IMR-90 (cell line): ENCODE measurements around the gene SLC39A3. TPM values are rescaled to one million over a fixed set of nuclear protein-coding genes. Genes with fewer than 3 reads are reported as not detected.

ENCODE experiments used
- ATAC-seq: fragments of 200-7000 bp; cut with Tn5 transposase; 2 replicates; pipeline ENCODE4 v1.9.1; 2020; ENCODE audit warnings: low read depth, mild to moderate bottlenecking, moderate library complexity
- BruUV-seq: library from RNA; stranded (reverse); fragments of 400-500 nt; replicated peaks from 2 replicates; lab custom pipeline; 2021; lab: Mats Ljungman, UMichigan
- CTCF ChIA-PET: fragments of 300-600 bp; formaldehyde crosslinking; extraction: SDS; loops from one replicate; lab custom pipeline; 2021; ENCODE audit warnings: antibody characterized with exemption; lab: Yijun Ruan, JAX
- POLR2A ChIA-PET: fragments of 300-600 bp; sonication (Branson Sonifier 250); formaldehyde crosslinking; loops from one replicate; lab custom pipeline; 2022; ENCODE audit warnings: antibody characterized with exemption; ENCODE audit not compliant: unreplicated experiment; lab: Charles Lee
- DNase-seq: peaks from one replicate; pipeline ENCODE4 v3.0.0; 2013
- H2AFZ ChIP-seq: replicated peaks from 2 replicates; pipeline ENCODE3; 2013; ENCODE audit warnings: low read length, mild to moderate bottlenecking; ENCODE audit not compliant: poor library complexity
- H2AK5ac ChIP-seq: 2 replicates; pipeline ENCODE4 v1.6.1; 2013; ENCODE audit warnings: low read depth, low read length, inconsistent platforms
- H2AK9ac ChIP-seq: replicated peaks from 2 replicates; pipeline ENCODE3; 2013; ENCODE audit warnings: mild to moderate bottlenecking, low read depth, low read length, moderate library complexity; ENCODE audit not compliant: poor library complexity
- H2BK120ac ChIP-seq: 2 replicates; pipeline ENCODE4 v1.6.1; 2013; ENCODE audit warnings: low read depth, low read length, inconsistent platforms
- H2BK15ac ChIP-seq: 3 replicates; pipeline ENCODE4 v1.6.1; 2013; ENCODE audit warnings: low read depth, low read length, inconsistent platforms
- H2BK20ac ChIP-seq: 2 replicates; pipeline ENCODE4 v1.6.1; 2013; ENCODE audit warnings: low read depth, mild to moderate bottlenecking, inconsistent platforms, low read length, moderate library complexity
- H2BK5ac ChIP-seq: 2 replicates; pipeline ENCODE4 v1.6.1; 2013; ENCODE audit warnings: mild to moderate bottlenecking, low read depth, low read length, inconsistent platforms; ENCODE audit not compliant: poor library complexity, severe bottlenecking
- H3K14ac ChIP-seq: replicated peaks from 2 replicates; pipeline ENCODE4 v1.6.1; 2013; ENCODE audit warnings: low read depth, low read length, inconsistent platforms
- H3K18ac ChIP-seq: 2 replicates; pipeline ENCODE4 v1.6.1; 2013; ENCODE audit warnings: low read depth, low read length, control low read depth
- H3K23ac ChIP-seq: 2 replicates; pipeline ENCODE4 v1.6.1; 2013; ENCODE audit warnings: low read depth, low read length, inconsistent platforms
- H3K27ac ChIP-seq: 2 replicates; pipeline ENCODE4 v1.5.1; 2013; ENCODE audit warnings: mild to moderate bottlenecking, control low read depth, low read length; ENCODE audit not compliant: insufficient read depth
- H3K27me3 ChIP-seq: 2 replicates; pipeline ENCODE4 v1.6.1; 2013; ENCODE audit warnings: low read length; ENCODE audit not compliant: control insufficient read depth, insufficient read depth
- H3K36me3 ChIP-seq: 2 replicates; pipeline ENCODE4 v1.6.1; 2013; ENCODE audit warnings: low read length, mixed read lengths; ENCODE audit not compliant: control insufficient read depth, insufficient read depth
- H3K4ac ChIP-seq: 2 replicates; pipeline ENCODE4 v1.6.1; 2013; ENCODE audit warnings: low read depth, low read length, inconsistent platforms
- H3K4me1 ChIP-seq: 2 replicates; pipeline ENCODE4 v1.6.1; 2013; ENCODE audit warnings: low read length, mixed read lengths; ENCODE audit not compliant: control insufficient read depth, insufficient read depth
- H3K4me2 ChIP-seq: 2 replicates; pipeline ENCODE4 v1.6.1; 2013; ENCODE audit warnings: low read depth, mild to moderate bottlenecking, control low read depth, low read length, moderate library complexity
- H3K4me3 ChIP-seq: 2 replicates; pipeline ENCODE4 v1.5.1; 2013; ENCODE audit warnings: low read depth, mild to moderate bottlenecking, control low read depth, low read length, moderate library complexity; ENCODE audit not compliant: insufficient read depth
- H3K56ac ChIP-seq: 2 replicates; pipeline ENCODE4 v1.6.1; 2013; ENCODE audit warnings: low read length, inconsistent platforms; ENCODE audit not compliant: insufficient read depth; ENCODE audit errors: extremely low read depth
- H3K79me1 ChIP-seq, 2 experiments: 2 replicates each; pipeline ENCODE4 v1.6.1; 2013; ENCODE audit warnings: low read length in 2 of 2, inconsistent platforms in 1 of 2, low read depth in 1 of 2
- H3K9ac ChIP-seq: 2 replicates; pipeline ENCODE4 v1.6.1; 2013; ENCODE audit warnings: low read depth, low read length, control low read depth
- H3K9me1 ChIP-seq: 2 replicates; pipeline ENCODE4 v1.6.1; 2013; ENCODE audit warnings: low read length, inconsistent platforms; ENCODE audit not compliant: insufficient read depth
- H3K9me3 ChIP-seq: 2 replicates; pipeline ENCODE4 v1.6.1; 2013; ENCODE audit warnings: low read length; ENCODE audit not compliant: control insufficient read depth, insufficient read depth
- H4K20me1 ChIP-seq: 2 replicates; pipeline ENCODE4 v1.6.1; 2013; ENCODE audit warnings: low read length, inconsistent platforms; ENCODE audit not compliant: insufficient read depth
- H4K5ac ChIP-seq: 2 replicates; pipeline ENCODE4 v1.6.1; 2013; ENCODE audit warnings: mild to moderate bottlenecking, low read depth, low read length, control low read depth
- H4K8ac ChIP-seq, 2 experiments: 2 replicates each; pipeline ENCODE4 v1.6.1; 2013; ENCODE audit warnings: low read depth in 2 of 2, low read length in 2 of 2, control low read depth in 1 of 2, inconsistent platforms in 1 of 2
- H4K91ac ChIP-seq: 2 replicates; pipeline ENCODE4 v1.6.1; 2013; ENCODE audit warnings: low read depth, low read length, inconsistent platforms; ENCODE audit not compliant: insufficient read depth
- CEBPB ChIP-seq: IDR thresholded peaks from 2 replicates; pipeline ENCODE4 v1.6.1; 2012; ENCODE audit warnings: low read depth, low read length, improper control_type of control experiment
- FOS ChIP-seq: fragments of 150-350 bp; IDR thresholded peaks from 2 replicates; pipeline ENCODE4 v1.6.1; 2016; ENCODE audit warnings: low read depth, low read length
- MAFK ChIP-seq: IDR thresholded peaks from 2 replicates; pipeline ENCODE4 v1.6.1; 2012; ENCODE audit warnings: low read depth, low read length, improper control_type of control experiment
- RFX5 ChIP-seq: IDR thresholded peaks from 2 replicates; pipeline ENCODE4 v1.8.0; 2012; ENCODE audit warnings: low read depth, mild to moderate bottlenecking, low read length, moderate library complexity
- SMC3 ChIP-seq: fragments of 150-350 bp; IDR thresholded peaks from 2 replicates; pipeline ENCODE4 v1.6.1; 2016; ENCODE audit warnings: low read depth, mild to moderate bottlenecking, antibody characterized with exemption, low read length, moderate library complexity
- WGBS, 2 experiments: methylation state at CpG; one replicate each; pipeline versions ENCODE4 v1.1.5 to v1.1.7; 2013; ENCODE audit warnings: missing lambda C conversion rate in 2 of 2; ENCODE audit not compliant: insufficient read length in 1 of 2; ENCODE audit errors: extremely low coverage in 2 of 2; 5-methylcytosine and 5-hydroxymethylcytosine counted together
- dilution Hi-C: fragments of 300-500 bp; cut with HindIII; formaldehyde crosslinking; loops from one replicate; pipeline ENCODE4 v1.14.3; 2018; ENCODE audit warnings: low sequenced_read_pairs; ENCODE audit not compliant: unreplicated experiment
- in situ Hi-C: fragments of 300-500 bp; cut with MboI; formaldehyde crosslinking; loops from 3 replicates; pipeline ENCODE4 v1.14.3; 2019; ENCODE audit warnings: low sequenced_read_pairs, inconsistent platforms, mixed read lengths
- intact Hi-C: fragments of 100-400 bp; cut with micrococcal nuclease; formaldehyde crosslinking; loops from 2 replicates; pipeline ENCODE4 v1.10.0; 2022
- polyA plus RNA-seq, 3 experiments: library from polyadenylated mRNA; depleted of rRNA; stranded (reverse); fragments of >200 nt; gene quantifications; 2 replicates each; pipeline ENCODE4 v1.2.3, GENCODE V29; 2012; ENCODE audit warnings: low replicate concordance in 1 of 3
- total RNA-seq: library from RNA; depleted of rRNA; stranded (reverse); fragments of >200 nt; gene quantifications from 2 replicates; pipeline ENCODE4 v1.2.3, GENCODE V29; 2012
- TF ChIP-seq, protein P1 (sequence below): conservative IDR thresholded peaks from 2 replicates; pipeline ENCODE4 v1.5.1; 2012; ENCODE audit warnings: mild to moderate bottlenecking, low read depth, low read length, improper control_type of control experiment
- TF ChIP-seq, protein P2 (sequence below): fragments of 150-350 bp; IDR thresholded peaks from 2 replicates; pipeline ENCODE4 v1.6.1; 2017; ENCODE audit warnings: mild to moderate bottlenecking, antibody characterized with exemption, low read length, low read depth

Gene SLC39A3
- total and polyA plus RNA-seq, 2 of the 4 experiments (the other 2 are of a cell fraction), result 12.4 to 38.2 TPM

DNA sequence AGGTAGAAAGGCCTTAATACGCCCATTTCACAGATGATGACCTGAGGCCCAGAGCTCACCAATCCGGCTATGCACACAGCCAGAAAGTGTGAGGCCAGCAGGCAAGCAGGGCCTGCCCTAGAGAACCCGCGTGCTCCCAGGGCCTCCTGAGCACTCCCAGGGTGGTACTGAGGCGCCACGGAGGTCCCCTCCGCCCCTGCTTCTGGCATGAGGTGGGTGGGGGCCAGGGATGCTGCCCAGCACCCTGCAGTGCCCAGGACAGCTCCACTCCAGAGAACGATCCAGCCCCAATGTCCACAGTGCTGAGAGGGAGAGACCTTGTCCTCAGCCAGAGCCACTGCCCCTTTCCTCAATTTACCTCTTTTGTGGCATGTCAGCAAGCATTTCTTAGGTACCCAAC lies 29.4 kb upstream of the SLC39A3 start:
- no peak for ATAC-seq
- intact Hi-C loops, result no loop called here

More for the DNA sequence above, 29.4 kb upstream of the SLC39A3 start:
- peaks cover 2% of the 10 kb centered on the region; the same call in 1 of the 2 replicates for H3K4me1 ChIP-seq
- H2BK20ac ChIP-seq, result no peak overlapping the region
- in situ Hi-C loops (no loop called here), dilution Hi-C loops (no loop called here)
- peaks cover 55% of the 10 kb centered on the region for H4K20me1 ChIP-seq
- no peak overlapping the region for H4K8ac ChIP-seq
- H2BK5ac ChIP-seq, result no peak overlapping the region
- H3K4ac ChIP-seq, result no peak overlapping the region
- no peak overlapping the region for H3K9ac ChIP-seq
- H3K23ac ChIP-seq, result no peak overlapping the region
- H3K9me1 ChIP-seq, result no peaks in the 10 kb centered on the region
- H2AK5ac ChIP-seq, result no peak overlapping the region
- peaks cover 0 to 49% of the 10 kb centered on the region in 2 experiments; a peak in 2 of 4 replicates for H3K79me1 ChIP-seq
- DNase-seq, result no peak
- POLR2A ChIA-PET, result no interaction called here
- H3K9me3 ChIP-seq, result no peaks in the 10 kb centered on the region
- no peaks in the 10 kb centered on the region for H3K27me3 ChIP-seq
- no peak overlapping the region for H3K4me2 ChIP-seq
- no peak overlapping the region for H2BK15ac ChIP-seq
- no peak overlapping the region for H4K5ac ChIP-seq
- H2AK9ac ChIP-seq, result no peak overlapping the region
- CTCF ChIA-PET, result no interaction called here
- BruUV-seq, result no TSS peak
- WGBS, 2 experiments, result 100% methylated on average over 1 of the region's 8 CpGs; no CpG with 5 or more reads in 1 of the 2 experiments
- H3K4me3 ChIP-seq, result no peak overlapping the region
- H3K36me3 ChIP-seq, result peaks cover 31% of the 10 kb centered on the region
- H3K27ac ChIP-seq, result no peak overlapping the region
- no peak overlapping the region for H3K14ac ChIP-seq
- H4K91ac ChIP-seq, result no peak overlapping the region
- no peak overlapping the region for H3K18ac ChIP-seq
- no peak overlapping the region for H2BK120ac ChIP-seq
- TF ChIP-seq, protein P1, sequence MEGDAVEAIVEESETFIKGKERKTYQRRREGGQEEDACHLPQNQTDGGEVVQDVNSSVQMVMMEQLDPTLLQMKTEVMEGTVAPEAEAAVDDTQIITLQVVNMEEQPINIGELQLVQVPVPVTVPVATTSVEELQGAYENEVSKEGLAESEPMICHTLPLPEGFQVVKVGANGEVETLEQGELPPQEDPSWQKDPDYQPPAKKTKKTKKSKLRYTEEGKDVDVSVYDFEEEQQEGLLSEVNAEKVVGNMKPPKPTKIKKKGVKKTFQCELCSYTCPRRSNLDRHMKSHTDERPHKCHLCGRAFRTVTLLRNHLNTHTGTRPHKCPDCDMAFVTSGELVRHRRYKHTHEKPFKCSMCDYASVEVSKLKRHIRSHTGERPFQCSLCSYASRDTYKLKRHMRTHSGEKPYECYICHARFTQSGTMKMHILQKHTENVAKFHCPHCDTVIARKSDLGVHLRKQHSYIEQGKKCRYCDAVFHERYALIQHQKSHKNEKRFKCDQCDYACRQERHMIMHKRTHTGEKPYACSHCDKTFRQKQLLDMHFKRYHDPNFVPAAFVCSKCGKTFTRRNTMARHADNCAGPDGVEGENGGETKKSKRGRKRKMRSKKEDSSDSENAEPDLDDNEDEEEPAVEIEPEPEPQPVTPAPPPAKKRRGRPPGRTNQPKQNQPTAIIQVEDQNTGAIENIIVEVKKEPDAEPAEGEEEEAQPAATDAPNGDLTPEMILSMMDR, result no peak
- TF ChIP-seq MAFK, result no peak
- TF ChIP-seq SMC3, result no peak
- TF ChIP-seq CEBPB, result no peak
- TF ChIP-seq, protein P2, sequence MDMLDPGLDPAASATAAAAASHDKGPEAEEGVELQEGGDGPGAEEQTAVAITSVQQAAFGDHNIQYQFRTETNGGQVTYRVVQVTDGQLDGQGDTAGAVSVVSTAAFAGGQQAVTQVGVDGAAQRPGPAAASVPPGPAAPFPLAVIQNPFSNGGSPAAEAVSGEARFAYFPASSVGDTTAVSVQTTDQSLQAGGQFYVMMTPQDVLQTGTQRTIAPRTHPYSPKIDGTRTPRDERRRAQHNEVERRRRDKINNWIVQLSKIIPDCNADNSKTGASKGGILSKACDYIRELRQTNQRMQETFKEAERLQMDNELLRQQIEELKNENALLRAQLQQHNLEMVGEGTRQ, result no peak
- no peak for TF ChIP-seq RFX5
- no peak for TF ChIP-seq FOS
- H2AFZ ChIP-seq, result no peak overlapping the region
- no peak overlapping the region for H3K56ac ChIP-seq
